Panc1 (cell line): ENCODE data around the gene LYSET. TPM values are rescaled to one million over a fixed set of nuclear protein-coding genes. Genes with fewer than 3 reads are reported as not detected.

Experiments used
- ATAC-seq: fragments of 200-7000 bp; cut with Tn5 transposase; 2 replicates; pipeline ENCODE4 v1.9.1; 2020; ENCODE audit warnings: mild to moderate bottlenecking, moderate library complexity
- BruUV-seq: library from RNA; stranded (reverse); fragments of 400-500 nt; replicated peaks from 2 replicates; lab custom pipeline; 2021; lab: Mats Ljungman, UMichigan
- CTCF ChIA-PET: fragments of 300-600 bp; sonication (Branson Sonifier 250); formaldehyde crosslinking; loops from one replicate; lab custom pipeline; 2022; ENCODE audit warnings: antibody characterized with exemption; lab: Charles Lee
- POLR2A ChIA-PET: fragments of 300-600 bp; sonication (Branson Sonifier 250); formaldehyde crosslinking; loops from one replicate; lab custom pipeline; 2022; ENCODE audit warnings: antibody characterized with exemption; lab: Charles Lee
- DNase-seq: peaks from one replicate; pipeline ENCODE4 v3.0.0-alpha.2; 2010; ENCODE audit warnings: low read depth, low spot score
- H3K27ac ChIP-seq: 2 replicates; pipeline ENCODE4 v1.5.1; 2011; ENCODE audit warnings: mild to moderate bottlenecking, low read length, inconsistent platforms
- H3K27me3 ChIP-seq: fragments of 200-500 bp; sonication (Bioruptor generic); 2 replicates; pipeline ENCODE4 v1.6.0; 2014; ENCODE audit warnings: low read length, inconsistent platforms; ENCODE audit not compliant: control insufficient read depth, insufficient read depth
- H3K36me3 ChIP-seq: fragments of 200-500 bp; sonication (Bioruptor generic); 2 replicates; pipeline ENCODE4 v1.5.1; 2014; ENCODE audit warnings: inconsistent platforms, mild to moderate bottlenecking, low read length, moderate library complexity; ENCODE audit not compliant: control insufficient read depth, insufficient read depth
- H3K4me1 ChIP-seq: 2 replicates; pipeline ENCODE4 v1.5.1; 2011; ENCODE audit warnings: inconsistent platforms, mild to moderate bottlenecking, low read length, moderate library complexity; ENCODE audit not compliant: control insufficient read depth, insufficient read depth
- H3K4me3 ChIP-seq, 2 experiments: 2 replicates each; pipeline ENCODE4 v1.5.1; 2011 to 2012; ENCODE audit warnings: low read depth in 2 of 2, low read length in 2 of 2, mild to moderate bottlenecking in 2 of 2, inconsistent platforms in 1 of 2, moderate library complexity in 1 of 2
- H3K9me3 ChIP-seq: fragments of 200-500 bp; sonication (Bioruptor generic); 2 replicates; pipeline ENCODE4 v1.5.1; 2014; ENCODE audit warnings: low read depth, mild to moderate bottlenecking, inconsistent platforms, low read length, moderate library complexity; ENCODE audit not compliant: control insufficient read depth, insufficient read depth
- POLR2AphosphoS5 ChIP-seq: IDR thresholded peaks from 2 replicates; pipeline ENCODE4 v1.6.1; 2012; ENCODE audit warnings: mild to moderate bottlenecking, low read depth, low read length, moderate library complexity
- SIN3A ChIP-seq: IDR thresholded peaks from 2 replicates; pipeline ENCODE4 v1.6.1; 2012; ENCODE audit warnings: low read depth, mild to moderate bottlenecking, low read length, moderate library complexity, borderline replicate concordance; ENCODE audit not compliant: insufficient read depth
- TCF7L2 ChIP-seq: IDR thresholded peaks from 2 replicates; pipeline ENCODE4 v1.6.1; 2011; ENCODE audit warnings: mild to moderate bottlenecking, low read depth, low read length, inconsistent platforms
- in situ Hi-C: cut with HindIII; loops from 2 replicates; pipeline ENCODE4 v1.10.0; 2016; ENCODE audit warnings: low sequenced_read_pairs, low pct_unique_long_range_greater_than_20kb
- intact Hi-C: fragments of 100-400 bp; cut with micrococcal nuclease; formaldehyde crosslinking; loops from one replicate; pipeline ENCODE4 v1.10.0; 2022; ENCODE audit not compliant: unreplicated experiment
- total RNA-seq: library from RNA; stranded (reverse); gene quantifications from one replicate; pipeline ENCODE4 v1.2.1, GENCODE V29; 2021; ENCODE audit not compliant: unreplicated experiment
- TF ChIP-seq, protein P1 (sequence below): fragments of 450-650 bp; IDR thresholded peaks from 2 replicates; pipeline ENCODE4 v1.5.1; 2017; ENCODE audit warnings: mild to moderate bottlenecking
- TF ChIP-seq, protein P2 (sequence below), 2 experiments: IDR thresholded peaks; 2 replicates each; pipeline ENCODE4 v1.6.1; 2011 to 2012; ENCODE audit warnings: low read depth in 2 of 2, control low read depth in 1 of 2, low read length in 1 of 2, mild to moderate bottlenecking in 1 of 2, moderate library complexity in 1 of 2; ENCODE audit not compliant: insufficient read depth in 1 of 2

Gene LYSET
- total RNA-seq, 1 experiment from 2014 or later, result 20.9 TPM

DNA sequence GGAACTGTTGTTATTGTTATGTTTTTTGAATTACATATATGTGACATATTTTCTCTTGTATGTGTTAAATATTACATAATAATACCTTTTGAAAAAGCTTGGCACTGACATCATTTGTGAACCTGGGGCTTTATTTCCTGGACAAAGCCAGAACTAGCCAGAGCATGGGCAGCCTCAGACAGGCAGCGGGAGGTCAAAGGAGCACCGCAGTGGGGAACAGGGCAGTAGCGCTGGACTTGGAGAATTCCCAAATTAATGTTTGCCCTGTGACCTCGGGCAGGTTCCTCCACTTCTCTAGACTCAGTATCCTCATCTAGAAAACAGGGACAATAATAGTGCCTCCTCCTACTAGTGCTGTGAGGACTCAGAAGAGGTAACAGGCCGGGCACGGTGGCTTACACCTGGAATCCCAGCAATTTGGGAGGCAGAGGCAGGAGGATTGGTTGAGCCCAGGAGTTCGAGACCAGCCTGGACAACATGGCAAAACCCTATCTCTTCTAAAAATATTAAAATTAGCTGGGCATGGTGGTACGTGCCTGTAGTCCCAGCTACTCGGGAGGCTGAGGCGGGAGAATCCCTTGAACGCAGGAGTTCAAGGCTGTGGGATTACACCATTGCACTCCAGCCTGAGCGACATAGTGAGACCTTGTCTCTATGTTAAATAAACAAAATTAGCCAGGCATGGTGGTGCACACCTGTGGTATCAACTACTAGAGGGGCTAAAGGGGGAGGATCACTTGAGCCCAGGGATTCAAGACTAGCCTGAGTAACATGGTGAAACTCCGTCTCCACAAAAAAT is 42.1 kb upstream of the LYSET start:
- no TSS peak for BruUV-seq
- POLR2A ChIA-PET, result no interaction called here

DNA sequence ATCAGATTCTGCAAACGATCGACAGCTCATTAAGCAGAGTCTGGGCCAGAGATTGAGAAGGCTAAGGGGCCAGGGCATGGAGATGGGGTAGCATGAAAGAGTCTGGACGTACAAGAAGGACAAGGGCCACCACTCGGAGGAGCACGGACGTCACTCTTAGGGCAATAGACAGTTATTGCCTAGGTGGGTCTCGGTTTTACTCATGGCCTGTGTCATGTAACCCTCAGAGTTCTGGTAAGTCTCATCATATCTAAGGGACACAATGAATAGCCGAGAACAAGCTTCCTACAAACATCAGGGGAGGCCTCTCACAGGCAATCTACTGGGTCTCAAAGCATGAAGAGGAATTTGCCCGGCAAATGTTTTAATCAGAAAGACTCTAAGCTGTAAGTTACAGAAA is 39.0 kb upstream of the LYSET start:
- in situ Hi-C loops (no loop called here), intact Hi-C loops (no loop called here)
- no peaks in the 10 kb centered on the region for H3K27me3 ChIP-seq
- H3K27ac ChIP-seq, result no peak overlapping the region
- ATAC-seq (no peak), DNase-seq (no peak)
- H3K4me1 ChIP-seq, result no peaks in the 10 kb centered on the region
- TF ChIP-seq POLR2AphosphoS5 (no peak), SIN3A (no peak)
- TF ChIP-seq, protein P1, sequence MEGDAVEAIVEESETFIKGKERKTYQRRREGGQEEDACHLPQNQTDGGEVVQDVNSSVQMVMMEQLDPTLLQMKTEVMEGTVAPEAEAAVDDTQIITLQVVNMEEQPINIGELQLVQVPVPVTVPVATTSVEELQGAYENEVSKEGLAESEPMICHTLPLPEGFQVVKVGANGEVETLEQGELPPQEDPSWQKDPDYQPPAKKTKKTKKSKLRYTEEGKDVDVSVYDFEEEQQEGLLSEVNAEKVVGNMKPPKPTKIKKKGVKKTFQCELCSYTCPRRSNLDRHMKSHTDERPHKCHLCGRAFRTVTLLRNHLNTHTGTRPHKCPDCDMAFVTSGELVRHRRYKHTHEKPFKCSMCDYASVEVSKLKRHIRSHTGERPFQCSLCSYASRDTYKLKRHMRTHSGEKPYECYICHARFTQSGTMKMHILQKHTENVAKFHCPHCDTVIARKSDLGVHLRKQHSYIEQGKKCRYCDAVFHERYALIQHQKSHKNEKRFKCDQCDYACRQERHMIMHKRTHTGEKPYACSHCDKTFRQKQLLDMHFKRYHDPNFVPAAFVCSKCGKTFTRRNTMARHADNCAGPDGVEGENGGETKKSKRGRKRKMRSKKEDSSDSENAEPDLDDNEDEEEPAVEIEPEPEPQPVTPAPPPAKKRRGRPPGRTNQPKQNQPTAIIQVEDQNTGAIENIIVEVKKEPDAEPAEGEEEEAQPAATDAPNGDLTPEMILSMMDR, result no peak
- TF ChIP-seq, protein P2, sequence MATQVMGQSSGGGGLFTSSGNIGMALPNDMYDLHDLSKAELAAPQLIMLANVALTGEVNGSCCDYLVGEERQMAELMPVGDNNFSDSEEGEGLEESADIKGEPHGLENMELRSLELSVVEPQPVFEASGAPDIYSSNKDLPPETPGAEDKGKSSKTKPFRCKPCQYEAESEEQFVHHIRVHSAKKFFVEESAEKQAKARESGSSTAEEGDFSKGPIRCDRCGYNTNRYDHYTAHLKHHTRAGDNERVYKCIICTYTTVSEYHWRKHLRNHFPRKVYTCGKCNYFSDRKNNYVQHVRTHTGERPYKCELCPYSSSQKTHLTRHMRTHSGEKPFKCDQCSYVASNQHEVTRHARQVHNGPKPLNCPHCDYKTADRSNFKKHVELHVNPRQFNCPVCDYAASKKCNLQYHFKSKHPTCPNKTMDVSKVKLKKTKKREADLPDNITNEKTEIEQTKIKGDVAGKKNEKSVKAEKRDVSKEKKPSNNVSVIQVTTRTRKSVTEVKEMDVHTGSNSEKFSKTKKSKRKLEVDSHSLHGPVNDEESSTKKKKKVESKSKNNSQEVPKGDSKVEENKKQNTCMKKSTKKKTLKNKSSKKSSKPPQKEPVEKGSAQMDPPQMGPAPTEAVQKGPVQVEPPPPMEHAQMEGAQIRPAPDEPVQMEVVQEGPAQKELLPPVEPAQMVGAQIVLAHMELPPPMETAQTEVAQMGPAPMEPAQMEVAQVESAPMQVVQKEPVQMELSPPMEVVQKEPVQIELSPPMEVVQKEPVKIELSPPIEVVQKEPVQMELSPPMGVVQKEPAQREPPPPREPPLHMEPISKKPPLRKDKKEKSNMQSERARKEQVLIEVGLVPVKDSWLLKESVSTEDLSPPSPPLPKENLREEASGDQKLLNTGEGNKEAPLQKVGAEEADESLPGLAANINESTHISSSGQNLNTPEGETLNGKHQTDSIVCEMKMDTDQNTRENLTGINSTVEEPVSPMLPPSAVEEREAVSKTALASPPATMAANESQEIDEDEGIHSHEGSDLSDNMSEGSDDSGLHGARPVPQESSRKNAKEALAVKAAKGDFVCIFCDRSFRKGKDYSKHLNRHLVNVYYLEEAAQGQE (IDR thresholded peaks at IDR 0.05; ENCODE audit: insufficient read depth in 1 of 2, low read depth in 2 of 2, low read length in 1 of 2), result no peak
- ChIA-PET POLR2A (no interaction called here), CTCF (no interaction called here)
- H3K36me3 ChIP-seq, result no peaks in the 10 kb centered on the region
- H3K4me3 ChIP-seq, result no peak overlapping the region
- no peaks in the 10 kb centered on the region for H3K9me3 ChIP-seq
- no TSS peak for BruUV-seq

More for the DNA sequence above, 42.1 kb upstream of the LYSET start:
- Histone ChIP-seq H3K27me3 (no peaks in the 10 kb centered on the region), H3K4me3 (no peak overlapping the region), H3K27ac (no peak overlapping the region), H3K36me3 (no peaks in the 10 kb centered on the region), H3K4me1 (no peaks in the 10 kb centered on the region), H3K9me3 (no peaks in the 10 kb centered on the region)
- TF ChIP-seq TCF7L2, result no peak
- TF ChIP-seq, protein P1, result no peak
- no peak for TF ChIP-seq POLR2AphosphoS5
- TF ChIP-seq SIN3A, result no peak
- TF ChIP-seq, protein P2 (IDR thresholded peaks at IDR 0.05; ENCODE audit: insufficient read depth in 1 of 2, low read depth in 2 of 2, low read length in 1 of 2), result no peak
- ATAC-seq (no peak), DNase-seq (no peak)
- intact Hi-C loops (no loop called here), in situ Hi-C loops (no loop called here)
- CTCF ChIA-PET, result interaction anchor here (0.7 kb wide), 1 partner anchor 64 kb away, joined by 3 read pairs; the partner anchor contains the start of gene GON7
